Adrenal gland (tissue), 12 donors: Measurements from ENCODE around the gene IL18R1. TPM values are rescaled to one million over a fixed set of nuclear protein-coding genes. Genes with fewer than 3 reads are reported as not detected.
A peak's percentile ranks its signal among the peaks of the same experiment; 100 is the strongest.

Source experiments
- DNase-seq, 7 donors: peaks; one replicate each; pipeline ENCODE4 v3.0.0-alpha.2; 2019 to 2020
- H3K27ac ChIP-seq, 5 donors: fragments of 200-600 bp; sonication (generic) in 4 of 5; 1 replicate in 3 of 5; 2 replicates in 2 of 5; pipeline versions ENCODE4 v1.5.1 to v1.8.0; 2016 to 2020; ENCODE audit warnings: mild to moderate bottlenecking in 1 of 5
- H3K27me3 ChIP-seq: fragments of 200-600 bp; 2 replicates; pipeline ENCODE4 v1.8.0; 2021
- H3K36me3 ChIP-seq, 2 donors: fragments of 200-600 bp; replicated peaks in 1 of 2; 1 replicate in 1 of 2; 2 replicates in 1 of 2; pipeline versions ENCODE4 v1.5.1 to v1.8.0; 2018 to 2022
- H3K4me1 ChIP-seq, 2 donors: fragments of 200-600 bp; replicated peaks in 1 of 2; 1 replicate in 1 of 2; 2 replicates in 1 of 2; pipeline versions ENCODE4 v1.5.1 to v1.8.0; 2018 to 2021
- H3K4me3 ChIP-seq, 4 donors: fragments of 200-600 bp; sonication (generic) in 3 of 4; one replicate each; pipeline ENCODE4 v1.5.1; 2016 to 2018
- H3K9me3 ChIP-seq, 3 donors: fragments of 200-600 bp; sonication (generic) in 1 of 3; replicated peaks in 1 of 3; 1 replicate in 2 of 3; 2 replicates in 1 of 3; pipeline versions ENCODE4 v1.5.1 to v1.8.0; 2016 to 2021
- CTCF ChIP-seq, 6 experiments: fragments of 450-650 bp in 4 of 6; fragments of 200-600 bp in 2 of 6; sonication (generic) in 1 of 6; IDR thresholded peaks; 1 replicate in 5 of 6; 2 replicates in 1 of 6; pipeline versions ENCODE4 v1.5.1 to v1.8.0; 2016 to 2021; ENCODE audit warnings: antibody characterized with exemption in 6 of 6, mild to moderate bottlenecking in 2 of 6, moderate library complexity in 1 of 6
- POLR2A ChIP-seq, 2 donors: fragments of 450-650 bp; IDR thresholded peaks; one replicate each; pipeline ENCODE4 v1.6.1; 2017; ENCODE audit warnings: antibody characterized with exemption in 2 of 2, mild to moderate bottlenecking in 2 of 2, moderate library complexity in 1 of 2
- WGBS, 4 donors: extraction: QIAGEN DNeasy Blood & Tissue Kit in 2 of 4; methylation state at CpG; one replicate each; pipeline versions ENCODE4 v1.1.5 to v1.1.7; 2013 to 2017; 5-methylcytosine and 5-hydroxymethylcytosine counted together
- intact Hi-C, 2 donors: fragments of 100-400 bp; cut with DNase I; formaldehyde crosslinking; loops; one replicate each; pipeline versions ENCODE4 v1.14.1 to v1.15.0; 2022 to 2023
- polyA plus RNA-seq, 3 donors: library from polyadenylated mRNA; stranded (reverse); fragments of 200-250 nt in 2 of 3; fragments of 350-450 nt in 1 of 3; fragmentation: Illumina TruSeq in 1 of 3; extraction: RNeasy Lipid Tissue Mini Kit (QIAGEN cat#74804) in 1 of 3; gene quantifications; one replicate each; pipeline ENCODE4 v1.2.3, GENCODE V29; 2013 to 2014
- total RNA-seq, 9 donors: library from RNA; depleted of rRNA in 4 of 9; stranded (reverse); fragments of >200 nt in 4 of 9; fragments of 120-200 nt in 1 of 9; fragmentation: NEBNext Ultra II Directional in 1 of 9; extraction: Animal tissue kit (Norgen Biotek cat#: 25700) in 1 of 9; gene quantifications; one replicate each; pipeline versions ENCODE4 v1.1.0 to v1.2.4, GENCODE V29; 2013 to 2023
- donor health status: healthy with polysubstance abuse.
- donor health status: Bipolar disorder and iron deficiency.
- donor health status: DM: yes; HTN: yes; CAD: no.
- donor health status: DM: no; HTN: no; CAD: no.
- donor health status: DM: no; HTN: no; CAD: no.
- donor health status: DM: yes; HTN: yes; CAD: no.

The IL18R1 gene
- total and polyA plus RNA-seq, 12 donors, result 1.2 to 5.5 (median 3.9) TPM

- H3K9me3 ChIP-seq, result no peaks in the 10 kb centered on the region
- no peak for DNase-seq
- intact Hi-C loops, result no loop called here
- H3K4me1 ChIP-seq, result no peaks in the 10 kb centered on the region
- WGBS, 4 donors, result 64 to 87% (median 73%) methylated on average over 2 of the region's 2 CpGs
- no peaks in the 10 kb centered on the region for H3K36me3 ChIP-seq
- no peaks in the 10 kb centered on the region for H3K27me3 ChIP-seq
- no peak overlapping the region for H3K27ac ChIP-seq
- TF ChIP-seq CTCF (IDR thresholded peaks at IDR 0.05) (no peak), POLR2A (IDR thresholded peaks at IDR 0.05) (no peak)
- H3K4me3 ChIP-seq, result no peak overlapping the region
These were observed 80.1 kb downstream of the IL18R1 start for GRCh38 chr2:102435741-102436140.

GRCh38 chr2:102436323-102436722 is 80.7 kb downstream of the IL18R1 start:
- DNase-seq, result peak in 1 of 7 donors; percentile 17

GRCh38 chr2:102437122-102437521 is 81.5 kb downstream of the IL18R1 start:
- H3K9me3 ChIP-seq, result no peaks in the 10 kb centered on the region
- H3K4me3 ChIP-seq, result no peak overlapping the region
- H3K4me1 ChIP-seq, result no peaks in the 10 kb centered on the region
- intact Hi-C loops, result no loop called here
- no peaks in the 10 kb centered on the region for H3K27me3 ChIP-seq
- H3K36me3 ChIP-seq, result no peaks in the 10 kb centered on the region
- 78 to 88% (median 84%) methylated on average over 4 of the region's 4 CpGs for WGBS, 4 donors
- no peak for TF ChIP-seq POLR2A (IDR thresholded peaks at IDR 0.05)
- no peak for TF ChIP-seq CTCF (IDR thresholded peaks at IDR 0.05)
- H3K27ac ChIP-seq, result no peak overlapping the region
- no peak for DNase-seq

More at GRCh38 chr2:102436323-102436722, 80.7 kb downstream of the IL18R1 start:
- intact Hi-C loops, result no loop called here
- 22 to 26% (median 24%) methylated on average over 3 of the region's 3 CpGs for WGBS, 4 donors
- H3K27ac ChIP-seq, result no peak overlapping the region
- TF ChIP-seq CTCF (IDR thresholded peaks at IDR 0.05) (no peak), POLR2A (IDR thresholded peaks at IDR 0.05) (no peak)
- no peaks in the 10 kb centered on the region for H3K36me3 ChIP-seq
- H3K4me3 ChIP-seq, result no peak overlapping the region
- H3K27me3 ChIP-seq, result no peaks in the 10 kb centered on the region
- no peaks in the 10 kb centered on the region for H3K9me3 ChIP-seq
- H3K4me1 ChIP-seq, result no peaks in the 10 kb centered on the region

GRCh38 chr2:102438111-102438510 is 82.5 kb downstream of the IL18R1 start:
- intact Hi-C loops, result no loop called here
- no peak for DNase-seq
- H3K9me3 ChIP-seq, result no peaks in the 10 kb centered on the region
- TF ChIP-seq POLR2A (IDR thresholded peaks at IDR 0.05) (no peak), CTCF (IDR thresholded peaks at IDR 0.05) (no peak)
- no peaks in the 10 kb centered on the region for H3K36me3 ChIP-seq
- no peaks in the 10 kb centered on the region for H3K27me3 ChIP-seq
- H3K4me3 ChIP-seq, result no peak overlapping the region
- 82 to 86% (median 82%) methylated on average over 3 of the region's 3 CpGs for WGBS, 4 donors
- H3K4me1 ChIP-seq, result no peaks in the 10 kb centered on the region
- no peak overlapping the region for H3K27ac ChIP-seq
